HUES48 (cell line): ENCODE data around the gene VPS37C.
"Not testable (repeated sequence)": the region's sequence is repeated elsewhere in the genome, so short reads cannot be mapped to it uniquely, and the experiment has no call there.

Experiments used
- H3K27ac ChIP-seq: one replicate; pipeline ENCODE4 v1.7.0; 2013; ENCODE audit warnings: low read depth, low read length, inconsistent platforms
- H3K27me3 ChIP-seq: 2 replicates; pipeline ENCODE4 v1.6.1; 2013; ENCODE audit warnings: mild to moderate bottlenecking, low read length; ENCODE audit not compliant: control insufficient read depth, insufficient read depth
- H3K36me3 ChIP-seq: 2 replicates; pipeline ENCODE4 v1.6.1; 2013; ENCODE audit warnings: low read length; ENCODE audit not compliant: control insufficient read depth, insufficient read depth
- H3K4me1 ChIP-seq: 2 replicates; pipeline ENCODE4 v1.6.1; 2013; ENCODE audit warnings: mild to moderate bottlenecking, low read length; ENCODE audit not compliant: control insufficient read depth, insufficient read depth
- H3K4me3 ChIP-seq: 2 replicates; pipeline ENCODE4 v1.5.1; 2013; ENCODE audit warnings: mild to moderate bottlenecking, low read depth, low read length
- H3K9ac ChIP-seq: 2 replicates; pipeline ENCODE4 v1.6.1; 2013; ENCODE audit warnings: mild to moderate bottlenecking, low read depth, low read length, moderate library complexity
- H3K9me3 ChIP-seq: 2 replicates; pipeline ENCODE4 v1.6.1; 2013; ENCODE audit warnings: low read length; ENCODE audit not compliant: control insufficient read depth, insufficient read depth

Gene VPS37C

DNA sequence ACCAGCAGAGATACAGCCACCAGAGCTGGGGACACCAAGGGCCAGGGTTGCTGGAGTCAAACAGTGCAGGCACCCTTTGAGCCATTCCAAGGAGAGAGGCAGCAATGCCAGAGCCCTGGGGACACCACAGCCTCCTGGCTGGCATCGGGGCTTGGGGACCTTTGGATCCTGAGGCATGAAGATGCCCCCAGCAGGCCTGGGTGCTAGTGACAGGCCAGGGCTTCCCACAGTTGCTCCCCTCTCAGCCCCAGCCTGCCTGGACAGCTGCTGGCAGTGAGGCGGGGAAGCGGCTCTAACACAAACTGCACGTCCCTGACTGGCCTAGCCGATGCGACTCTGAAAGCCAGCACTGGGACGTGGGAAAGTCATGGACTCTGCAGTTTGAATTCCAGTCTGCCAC lies 56.3 kb downstream of the VPS37C start:
- no peaks in the 10 kb centered on the region for H3K36me3 ChIP-seq

DNA sequence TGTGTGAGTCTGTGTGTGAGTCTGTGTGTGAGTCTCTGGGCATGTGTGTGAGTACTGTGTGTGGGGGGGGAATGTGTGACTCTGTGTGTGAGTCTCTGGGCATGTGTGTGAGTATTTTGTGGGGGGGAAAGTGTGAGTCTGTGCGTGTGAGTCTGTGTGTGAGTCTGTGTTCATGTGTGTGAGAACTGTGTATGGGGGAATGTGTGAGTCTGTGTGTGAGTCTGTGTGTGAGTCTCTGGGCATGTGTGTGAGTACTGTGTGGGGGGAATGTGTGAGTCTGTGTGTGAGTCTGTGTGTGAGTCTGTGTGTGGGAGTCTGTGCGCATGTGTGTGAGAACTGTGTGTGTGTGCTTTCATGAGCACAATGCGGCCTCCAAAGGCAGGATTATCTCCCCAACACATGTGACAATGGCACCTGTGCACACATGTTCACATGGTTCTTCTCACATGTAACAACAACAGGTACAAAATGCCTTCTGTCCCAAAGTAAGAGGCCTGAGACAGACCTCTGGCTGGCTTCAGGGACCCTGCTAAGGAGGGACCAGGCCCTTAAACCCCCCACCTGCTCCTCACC lies 57.3 kb downstream of the VPS37C start:
- Histone ChIP-seq H3K27ac (no peak overlapping the region), H3K4me1 (no peaks in the 10 kb centered on the region), H3K9me3 (peaks cover 4% of the 10 kb centered on the region; the same call in 1 of the 2 replicates), H3K27me3 (no peaks in the 10 kb centered on the region), H3K9ac (no peak overlapping the region), H3K36me3 (no peaks in the 10 kb centered on the region), H3K4me3 (no peak overlapping the region)

More for the DNA sequence above, 56.3 kb downstream of the VPS37C start:
- Histone ChIP-seq H3K9ac (no peak overlapping the region), H3K27ac (no peak overlapping the region), H3K27me3 (no peaks in the 10 kb centered on the region), H3K4me3 (no peak overlapping the region), H3K9me3 (no peaks in the 10 kb centered on the region), H3K4me1 (no peaks in the 10 kb centered on the region)

DNA sequence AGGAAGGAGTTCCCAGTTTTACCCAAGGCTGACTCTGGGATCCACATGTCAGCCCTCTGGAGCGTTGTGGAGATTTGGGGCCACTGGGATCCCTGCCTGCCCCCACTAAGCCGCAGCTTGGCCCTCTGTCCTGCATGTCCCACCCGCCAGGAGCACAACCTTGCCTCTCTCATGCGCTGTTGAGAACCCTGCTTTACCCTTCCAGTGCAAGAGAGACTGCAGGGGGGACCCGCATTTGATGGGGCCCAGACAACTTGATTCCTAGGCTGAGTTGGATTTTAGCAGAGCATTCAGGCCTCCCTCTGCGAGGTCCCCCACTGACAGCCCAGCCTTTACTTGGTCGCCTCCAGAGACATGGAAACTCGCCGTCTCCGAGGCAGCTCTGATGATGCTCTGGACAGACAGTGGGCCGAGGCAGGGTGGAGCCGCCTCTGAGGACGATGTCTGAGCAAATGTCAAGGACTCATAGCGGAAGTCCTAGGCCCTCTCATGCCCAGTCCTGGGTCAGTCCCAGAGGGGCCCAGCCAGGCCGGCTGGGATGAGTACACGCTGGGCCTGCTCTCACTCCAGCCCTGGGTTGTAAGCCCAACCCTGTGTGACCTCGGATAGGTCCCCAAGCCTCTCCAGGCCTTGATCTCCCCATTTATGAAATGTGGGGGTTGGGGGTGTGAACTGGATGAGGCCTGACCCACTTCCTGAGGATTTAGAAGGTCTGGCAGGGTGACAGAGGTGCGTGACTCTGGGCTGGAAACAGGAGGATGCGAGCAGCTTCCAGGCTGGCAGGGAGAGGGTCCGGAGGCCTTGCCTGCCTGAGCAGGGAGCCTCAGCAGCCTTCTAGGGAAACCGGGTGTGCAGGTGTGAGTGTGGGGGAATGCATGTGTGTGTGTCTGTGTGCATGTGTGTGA lies 58.3 kb downstream of the VPS37C start:
- no peak overlapping the region for H3K27ac ChIP-seq
- peaks cover 4% of the 10 kb centered on the region; the same call in 1 of the 2 replicates for H3K9me3 ChIP-seq
- H3K9ac ChIP-seq: no peak overlapping the region
- no peaks in the 10 kb centered on the region for H3K36me3 ChIP-seq
- no peak overlapping the region for H3K4me3 ChIP-seq
- H3K27me3 ChIP-seq: no peaks in the 10 kb centered on the region
- H3K4me1 ChIP-seq: no peaks in the 10 kb centered on the region

DNA sequence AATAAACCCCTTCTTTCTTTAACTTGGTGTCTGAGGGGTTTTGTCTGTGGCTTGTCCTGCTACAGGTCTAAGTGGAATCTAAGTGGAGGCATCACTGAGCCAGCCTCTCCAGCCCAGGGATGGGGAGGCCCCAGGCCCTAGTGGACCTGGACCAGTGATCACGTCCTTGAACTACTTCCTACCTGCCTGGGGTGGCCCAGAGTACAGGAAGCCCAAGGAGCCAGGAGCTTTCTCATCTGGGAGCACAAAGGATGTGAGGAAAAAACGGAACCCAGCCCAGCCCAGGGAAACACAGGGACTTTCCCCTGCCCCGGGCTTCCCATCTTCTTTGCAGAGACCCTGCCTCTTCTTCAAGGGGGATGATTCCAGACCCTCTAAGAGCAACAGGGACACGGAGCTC lies 62.4 kb downstream of the VPS37C start:
- Histone ChIP-seq H3K27me3 (no peaks in the 10 kb centered on the region), H3K36me3 (no peaks in the 10 kb centered on the region), H3K9me3 (peaks cover 4% of the 10 kb centered on the region; the same call in 1 of the 2 replicates), H3K9ac (no peak overlapping the region), H3K4me1 (no peaks in the 10 kb centered on the region), H3K4me3 (no peak overlapping the region), H3K27ac (no peak overlapping the region)

DNA sequence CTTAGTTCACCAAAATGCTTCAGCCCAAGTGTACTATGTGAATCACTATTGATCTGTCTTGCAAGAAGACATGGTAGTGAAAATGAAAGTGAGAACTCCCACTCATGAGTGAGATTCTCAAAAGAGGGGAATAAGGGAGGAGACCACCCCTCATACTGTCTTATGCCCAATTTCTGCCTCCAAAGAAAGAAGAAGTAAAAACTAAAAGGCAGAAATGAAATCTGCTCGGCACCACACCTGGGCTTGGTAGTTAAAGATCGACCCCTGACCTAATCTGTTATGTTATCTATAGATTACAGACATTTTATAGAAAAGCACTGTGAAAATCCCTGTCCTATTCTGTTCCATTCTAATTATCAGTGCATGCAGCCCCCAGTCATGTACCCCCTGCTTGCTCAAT lies 63.0 kb downstream of the VPS37C start:
- not testable (repeated sequence) for H3K9me3 ChIP-seq, H3K9ac ChIP-seq, H3K27me3 ChIP-seq, H3K4me3 ChIP-seq, H3K36me3 ChIP-seq, H3K4me1 ChIP-seq, H3K27ac ChIP-seq

DNA sequence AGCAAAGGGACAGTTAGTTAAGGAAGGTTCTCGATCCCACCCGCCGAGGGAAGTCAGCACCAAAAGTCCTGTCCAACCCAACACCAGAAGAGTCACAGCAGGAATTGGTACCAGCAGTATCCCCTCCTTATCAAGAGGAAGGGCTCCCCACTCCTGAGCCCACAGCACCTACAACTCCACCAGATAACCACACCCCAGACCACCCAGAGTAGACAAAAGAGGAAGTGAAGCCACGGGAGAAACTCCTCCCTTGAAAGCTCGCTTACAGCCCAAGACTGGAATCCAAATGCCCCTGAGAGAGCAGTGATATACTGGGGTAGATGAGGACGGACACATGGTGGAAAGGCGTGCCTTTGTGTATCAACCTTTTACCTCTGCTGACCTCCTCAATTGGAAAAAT lies 66.2 kb downstream of the VPS37C start:
- Histone ChIP-seq H3K4me3 (no peak overlapping the region), H3K27me3 (no peaks in the 10 kb centered on the region), H3K9ac (no peak overlapping the region), H3K9me3 (peaks cover 4% of the 10 kb centered on the region; the same call in 1 of the 2 replicates), H3K4me1 (no peaks in the 10 kb centered on the region), H3K36me3 (no peaks in the 10 kb centered on the region), H3K27ac (no peak overlapping the region)

DNA sequence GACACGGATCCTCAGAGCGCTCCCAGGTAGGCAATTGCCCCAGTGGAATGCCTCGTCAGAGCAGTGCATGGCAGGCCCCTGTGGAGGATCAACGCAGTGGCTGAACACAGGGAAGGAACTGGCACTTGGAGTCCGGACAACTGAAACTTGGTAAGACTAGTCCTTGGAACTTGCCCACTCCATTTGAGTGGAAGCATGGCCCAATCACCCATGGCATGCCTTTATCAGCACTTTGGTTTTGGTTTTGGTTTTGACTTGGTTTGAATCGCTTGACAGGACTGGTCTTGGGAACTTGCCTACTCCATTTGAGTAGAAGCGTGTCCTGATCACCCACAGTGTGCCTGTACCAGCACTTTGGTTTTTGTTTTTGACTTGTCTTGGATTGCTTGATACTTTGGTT lies 67.1 kb downstream of the VPS37C start:
- H3K4me3 ChIP-seq, H3K27me3 ChIP-seq, H3K9me3 ChIP-seq, H3K9ac ChIP-seq, H3K36me3 ChIP-seq, H3K4me1 ChIP-seq, H3K27ac ChIP-seq: not testable (repeated sequence)

DNA sequence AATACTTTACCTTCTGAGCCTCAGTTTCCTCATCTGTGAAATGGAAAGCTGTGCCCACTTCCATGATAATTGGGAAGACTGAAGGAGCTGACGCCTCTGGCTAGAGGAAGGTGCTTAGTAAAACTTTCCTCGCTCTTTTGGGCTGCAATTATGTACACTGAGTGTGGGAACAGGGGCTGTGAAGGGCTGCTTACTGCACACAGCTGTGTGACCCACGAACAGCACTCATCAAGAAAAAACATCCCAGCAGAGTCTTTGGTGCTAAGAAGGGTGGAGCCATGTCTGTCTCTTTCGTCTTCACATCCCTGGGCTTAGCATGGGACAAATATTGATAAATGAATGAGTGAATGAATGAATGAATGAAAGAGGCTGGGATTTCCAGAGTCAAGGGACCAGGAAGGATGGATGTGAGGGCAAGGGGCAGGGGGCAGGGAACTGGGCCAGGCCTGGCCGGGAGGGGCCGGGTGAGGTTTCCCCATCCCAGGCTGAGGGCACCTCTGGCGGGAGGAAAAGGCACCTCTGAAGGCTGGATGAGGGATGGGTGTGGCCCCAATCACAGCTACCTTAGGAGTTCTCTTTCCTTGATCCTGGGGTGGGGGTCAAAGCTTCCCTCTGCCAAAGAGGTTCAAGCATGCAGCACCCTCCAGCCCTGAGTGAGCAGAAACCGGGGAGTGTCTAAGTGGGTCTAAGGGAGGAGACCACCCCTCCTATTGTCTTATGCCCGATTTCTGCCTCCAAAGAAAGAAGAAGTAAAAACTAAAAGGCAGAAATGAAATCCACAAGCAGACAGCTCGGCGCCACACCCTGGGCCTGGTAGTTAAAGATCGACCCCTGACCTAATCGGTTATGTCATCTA lies 68.1 kb downstream of the VPS37C start:
- Histone ChIP-seq H3K9me3 (no peaks in the 10 kb centered on the region), H3K27me3 (no peaks in the 10 kb centered on the region), H3K27ac (no peak overlapping the region), H3K9ac (no peak overlapping the region), H3K4me3 (no peak overlapping the region), H3K36me3 (no peaks in the 10 kb centered on the region), H3K4me1 (no peaks in the 10 kb centered on the region)

DNA sequence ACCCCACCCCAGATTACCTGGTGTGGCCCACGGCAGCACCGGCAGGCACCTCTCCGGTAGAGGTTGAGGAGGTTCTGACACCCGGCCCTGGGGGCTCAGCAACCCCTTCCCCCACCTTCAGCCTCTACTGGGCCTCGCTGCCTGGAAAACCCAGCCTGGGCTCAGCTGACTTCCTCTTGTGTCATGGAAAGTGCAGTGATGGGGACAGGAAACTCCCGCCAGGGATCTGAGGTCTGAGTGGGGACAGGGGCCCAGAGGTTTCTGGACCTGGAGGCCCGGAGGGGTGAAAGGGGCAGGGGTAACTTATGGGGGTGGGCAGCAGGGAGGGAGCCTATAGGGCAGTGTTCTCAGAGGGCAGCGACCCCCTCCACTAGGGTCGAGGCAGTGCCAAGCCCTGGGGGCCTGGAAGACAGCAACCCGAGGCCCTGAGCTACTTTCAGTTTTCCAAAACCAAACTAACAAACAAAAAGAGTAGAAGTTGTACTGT lies 68.9 kb downstream of the VPS37C start:
- Histone ChIP-seq H3K36me3 (no peaks in the 10 kb centered on the region), H3K9me3 (no peaks in the 10 kb centered on the region), H3K27me3 (no peaks in the 10 kb centered on the region), H3K4me1 (no peaks in the 10 kb centered on the region), H3K27ac (no peak overlapping the region), H3K9ac (no peak overlapping the region), H3K4me3 (no peak overlapping the region)

DNA sequence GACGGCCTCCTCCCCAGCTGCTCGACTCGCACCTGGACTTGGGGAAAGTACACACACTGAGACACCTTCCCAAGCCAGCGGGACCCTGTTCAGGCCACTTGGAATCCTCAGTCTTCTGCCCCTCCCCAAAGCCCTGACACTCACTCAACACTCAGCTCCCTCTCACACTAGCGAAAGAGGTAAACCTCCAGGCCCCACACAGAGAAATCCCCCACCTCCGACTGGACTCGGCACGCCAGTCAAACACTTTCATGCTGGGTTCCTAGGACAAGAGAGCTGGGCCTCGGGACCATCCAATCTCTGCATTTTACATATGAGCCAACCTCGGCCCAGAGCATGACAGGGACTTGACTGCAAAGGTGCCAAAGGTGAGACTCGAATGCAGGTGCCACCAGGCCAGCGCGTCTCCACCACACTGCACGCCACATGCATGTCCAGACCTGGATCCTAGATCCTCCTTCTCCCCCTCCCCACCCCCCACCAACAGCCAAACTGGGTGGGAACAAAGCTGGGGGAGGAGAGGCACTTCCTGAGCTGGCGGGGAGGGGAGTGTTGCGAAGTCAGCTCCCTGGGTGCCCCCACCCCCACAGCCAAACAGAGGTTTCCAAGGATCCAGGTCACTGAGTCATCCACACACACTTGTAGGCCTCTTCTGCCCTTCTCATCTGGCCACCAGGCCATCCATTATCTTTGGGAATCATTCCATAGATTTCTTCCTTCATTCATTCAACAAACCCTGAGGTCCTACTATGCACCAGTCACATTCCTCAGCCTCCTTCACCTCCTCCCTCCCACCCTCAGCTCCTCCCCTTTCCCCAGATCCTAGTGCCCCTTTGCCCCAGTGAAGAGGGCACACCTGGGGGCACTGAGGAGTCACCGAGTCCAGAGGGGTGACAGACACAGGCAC lies 69.6 kb downstream of the VPS37C start:
- Histone ChIP-seq H3K36me3 (no peaks in the 10 kb centered on the region), H3K27me3 (no peaks in the 10 kb centered on the region), H3K27ac (no peak overlapping the region), H3K9me3 (no peaks in the 10 kb centered on the region), H3K4me1 (no peaks in the 10 kb centered on the region), H3K4me3 (no peak overlapping the region), H3K9ac (no peak overlapping the region)
